ENCODE results near the gene RELN. TPM values are rescaled to one million over a fixed set of nuclear protein-coding genes. Genes with fewer than 3 reads are reported as not detected.

RELN gene
- total RNA-seq, 1 donor from 2014 or later = 7.4 TPM

GRCh38 chr7:103771294-103771693, 218.2 kb downstream of the RELN start:
- H3K36me3 ChIP-seq = no peaks in the 10 kb centered on the region
- intact Hi-C loops (cut with DNase I) = no loop called here
- H3K27me3 ChIP-seq = no peaks in the 10 kb centered on the region
- DNase-seq (ENCODE audit: extremely low spot score in 2 of 2) = no peak
- no peak overlapping the region for H3K27ac ChIP-seq
- H3K4me3 ChIP-seq = no peak overlapping the region
- H3K9me3 ChIP-seq = no peaks in the 10 kb centered on the region
- no peak for TF ChIP-seq POLR2A (IDR thresholded peaks at IDR 0.05)
- TF ChIP-seq POLR2AphosphoS5 (IDR thresholded peaks at IDR 0.05; ENCODE audit: insufficient read depth in 1 of 2, low read depth in 1 of 2) = no peak
- TF ChIP-seq CTCF (IDR thresholded peaks at IDR 0.05) = no peak
- H3K4me1 ChIP-seq = no peaks in the 10 kb centered on the region

GRCh38 chr7:103766660-103767059, 222.8 kb downstream of the RELN start:
- no peaks in the 10 kb centered on the region for H3K36me3 ChIP-seq
- no peak for DNase-seq (ENCODE audit: extremely low spot score in 2 of 2)
- H3K27me3 ChIP-seq = no peaks in the 10 kb centered on the region
- H3K4me3 ChIP-seq = no peak overlapping the region
- no peak overlapping the region for H3K27ac ChIP-seq
- TF ChIP-seq POLR2AphosphoS5 (IDR thresholded peaks at IDR 0.05; ENCODE audit: insufficient read depth in 1 of 2, low read depth in 1 of 2) = no peak
- TF ChIP-seq CTCF (IDR thresholded peaks at IDR 0.05) = no peak
- TF ChIP-seq POLR2A (IDR thresholded peaks at IDR 0.05) = no peak
- intact Hi-C loops (cut with DNase I) = no loop called here
- H3K4me1 ChIP-seq = no peaks in the 10 kb centered on the region
- H3K9me3 ChIP-seq = no peaks in the 10 kb centered on the region

GRCh38 chr7:103765901-103766300, 223.6 kb downstream of the RELN start:
- no peaks in the 10 kb centered on the region for H3K4me1 ChIP-seq
- intact Hi-C loops (cut with DNase I) = no loop called here
- DNase-seq (ENCODE audit: extremely low spot score in 2 of 2) = no peak
- no peak for TF ChIP-seq POLR2AphosphoS5 (IDR thresholded peaks at IDR 0.05; ENCODE audit: insufficient read depth in 1 of 2, low read depth in 1 of 2)
- no peaks in the 10 kb centered on the region for H3K27me3 ChIP-seq
- no peaks in the 10 kb centered on the region for H3K9me3 ChIP-seq
- no peak overlapping the region for H3K4me3 ChIP-seq
- no peaks in the 10 kb centered on the region for H3K36me3 ChIP-seq
- no peak overlapping the region for H3K27ac ChIP-seq

- no peak overlapping the region for H3K4me3 ChIP-seq
- TF ChIP-seq CTCF (IDR thresholded peaks at IDR 0.05) (no peak), POLR2AphosphoS5 (IDR thresholded peaks at IDR 0.05; ENCODE audit: insufficient read depth in 1 of 2, low read depth in 1 of 2) (no peak), POLR2A (IDR thresholded peaks at IDR 0.05) (no peak)
- H3K9me3 ChIP-seq = no peaks in the 10 kb centered on the region
- intact Hi-C loops (cut with DNase I) = no loop called here
- H3K27ac ChIP-seq = no peak overlapping the region
- H3K36me3 ChIP-seq = no peaks in the 10 kb centered on the region
- H3K4me1 ChIP-seq = no peaks in the 10 kb centered on the region
- DNase-seq (ENCODE audit: extremely low spot score in 2 of 2) = no peak
- H3K27me3 ChIP-seq = no peaks in the 10 kb centered on the region
Measured at GRCh38 chr7:103764901-103765300, 224.6 kb downstream of the RELN start.

- no peak overlapping the region for H3K4me3 ChIP-seq
- intact Hi-C loops (cut with DNase I) = no loop called here
- no peak overlapping the region for H3K27ac ChIP-seq
- TF ChIP-seq CTCF (IDR thresholded peaks at IDR 0.05) (no peak), POLR2A (IDR thresholded peaks at IDR 0.05) (no peak), POLR2AphosphoS5 (IDR thresholded peaks at IDR 0.05; ENCODE audit: insufficient read depth in 1 of 2, low read depth in 1 of 2) (no peak)
- DNase-seq (ENCODE audit: extremely low spot score in 2 of 2) = no peak
- no peaks in the 10 kb centered on the region for H3K36me3 ChIP-seq
- no peaks in the 10 kb centered on the region for H3K4me1 ChIP-seq
- no peaks in the 10 kb centered on the region for H3K27me3 ChIP-seq
- no peaks in the 10 kb centered on the region for H3K9me3 ChIP-seq
Measured at GRCh38 chr7:103762877-103763276, 226.6 kb downstream of the RELN start.
